ENCODE measurements around the gene ABCC8.

GRCh38 chr11:17522655-17523054 is 46.0 kb upstream of the ABCC8 start:
- TF ChIP-seq POU6F1 (CRISPR knock-in tag; IDR thresholded peaks at IDR 0.05; ENCODE audit: borderline replicate concordance, low read depth) (no peak), RARB (CRISPR knock-in tag; IDR thresholded peaks at IDR 0.05) (no peak), PPARA (CRISPR knock-in tag; IDR thresholded peaks at IDR 0.05; ENCODE audit: borderline replicate concordance) (no peak), PATZ1 (CRISPR knock-in tag; IDR thresholded peaks at IDR 0.05; ENCODE audit: borderline replicate concordance) (no peak), CSDC2 (CRISPR knock-in tag; IDR thresholded peaks at IDR 0.05) (no peak), SNAI2 (CRISPR knock-in tag; IDR thresholded peaks at IDR 0.05) (no peak), ZFP30 (CRISPR knock-in tag; IDR thresholded peaks at IDR 0.05) (no peak), ISL1 (CRISPR knock-in tag; IDR thresholded peaks at IDR 0.05) (no peak), ESRRG (CRISPR knock-in tag; IDR thresholded peaks at IDR 0.05) (no peak)

All from SK-N-SH treated with all-trans-retinoic acid at 6 μM for 48 hours (cell line).